HG03196 (cell line): ENCODE data around the gene ZEB1.
A peak's percentile ranks its signal among the peaks of the same experiment; 100 is the strongest.
"Not testable (repeated sequence)": the region's sequence is repeated elsewhere in the genome, so short reads cannot be mapped to it uniquely, and the experiment has no call there.

Experiments
- ATAC-seq: cut with Tn5 transposase; IDR thresholded peaks from one replicate; pipeline ENCODE4 v1.9.1; 2021; ENCODE audit not compliant: unreplicated experiment

ZEB1 gene

GRCh38 chr10:31364238-31364637 lies 45.2 kb downstream of the ZEB1 start:
- ATAC-seq: not testable (repeated sequence)

GRCh38 chr10:31366703-31367102 lies 47.7 kb downstream of the ZEB1 start:
- ATAC-seq: no peak

- no peak for ATAC-seq
These were observed 49.7 kb downstream of the ZEB1 start for GRCh38 chr10:31368724-31369123.

- no peak for ATAC-seq
These were observed 53.4 kb downstream of the ZEB1 start for GRCh38 chr10:31372439-31372838.

- no peak for ATAC-seq
These were observed 55.2 kb downstream of the ZEB1 start for GRCh38 chr10:31374146-31374696.

- no peak for ATAC-seq
These were observed 62.2 kb downstream of the ZEB1 start for GRCh38 chr10:31381171-31381570.

GRCh38 chr10:31381766-31382316 lies 62.8 kb downstream of the ZEB1 start:
- no peak for ATAC-seq

- ATAC-seq: peak; percentile 94
These were observed 65.0 kb downstream of the ZEB1 start for GRCh38 chr10:31383810-31384588.

- peak; percentile 25 for ATAC-seq
These were observed 65.6 kb downstream of the ZEB1 start for GRCh38 chr10:31384589-31384949.

GRCh38 chr10:31390804-31391203 lies 71.8 kb downstream of the ZEB1 start:
- ATAC-seq: no peak

GRCh38 chr10:31393844-31394243 lies 74.8 kb downstream of the ZEB1 start:
- peak; percentile 51 for ATAC-seq

GRCh38 chr10:31395695-31396094 lies 76.7 kb downstream of the ZEB1 start:
- no peak for ATAC-seq

- ATAC-seq: no peak
These were observed 77.4 kb downstream of the ZEB1 start for GRCh38 chr10:31396376-31396775.

GRCh38 chr10:31397852-31398251 lies 78.8 kb downstream of the ZEB1 start:
- no peak for ATAC-seq

- no peak for ATAC-seq
These were observed 80.2 kb downstream of the ZEB1 start for GRCh38 chr10:31399171-31399570.

GRCh38 chr10:31399631-31400030 lies 80.6 kb downstream of the ZEB1 start:
- ATAC-seq: no peak

- no peak for ATAC-seq
These were observed 82.3 kb downstream of the ZEB1 start for GRCh38 chr10:31401287-31401686.

- no peak for ATAC-seq
These were observed 85.6 kb downstream of the ZEB1 start for GRCh38 chr10:31404640-31405039.

- ATAC-seq: not testable (repeated sequence)
These were observed 86.8 kb downstream of the ZEB1 start for GRCh38 chr10:31405829-31406228.

GRCh38 chr10:31412397-31412796 lies 93.4 kb downstream of the ZEB1 start:
- not testable (repeated sequence) for ATAC-seq

- ATAC-seq: no peak
These were observed 94.3 kb downstream of the ZEB1 start for GRCh38 chr10:31413325-31413724.

- no peak for ATAC-seq
These were observed 99.5 kb downstream of the ZEB1 start for GRCh38 chr10:31418481-31418880.
